GM21526 (cell line): ENCODE measurements around the gene TLL1.

Experiments used
- ATAC-seq: cut with Tn5 transposase; IDR thresholded peaks from one replicate; pipeline ENCODE4 v1.9.1; 2021; ENCODE audit warnings: moderate library complexity; ENCODE audit not compliant: unreplicated experiment, low FRiP score

Gene TLL1

DNA sequence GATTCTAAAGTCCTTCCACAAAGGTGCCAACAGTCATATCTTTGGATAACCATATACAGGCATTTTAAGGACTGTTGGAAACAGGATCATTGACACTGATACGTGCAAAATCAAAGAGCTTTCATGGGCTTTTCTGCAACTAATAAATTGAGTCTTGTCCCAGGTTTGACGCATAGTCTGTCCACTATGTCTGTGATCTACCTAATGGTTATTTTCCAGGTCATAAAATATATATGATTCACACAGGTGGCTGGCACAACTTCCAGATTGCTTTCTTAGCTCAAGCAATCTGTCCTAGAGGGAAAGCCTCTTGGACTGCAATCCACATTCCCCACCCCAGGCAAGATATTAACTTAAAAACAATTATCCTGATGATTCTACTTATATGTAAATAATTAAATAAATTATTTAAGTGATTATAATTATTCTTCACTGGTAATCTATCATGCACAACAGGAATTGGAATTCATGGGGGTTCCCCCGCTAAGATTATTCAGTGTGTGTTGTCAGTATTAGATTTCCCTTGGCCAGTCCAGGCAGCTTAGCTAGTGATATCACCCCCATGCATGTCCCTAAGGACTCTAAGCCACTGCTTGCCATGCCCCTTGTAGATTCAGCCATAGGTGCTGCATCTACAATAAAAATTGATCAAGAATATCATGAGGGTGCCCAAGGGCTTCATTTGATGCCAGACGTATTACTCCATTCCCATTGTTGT lies 97.8 kb downstream of the TLL1 start:
- no peak for ATAC-seq

DNA sequence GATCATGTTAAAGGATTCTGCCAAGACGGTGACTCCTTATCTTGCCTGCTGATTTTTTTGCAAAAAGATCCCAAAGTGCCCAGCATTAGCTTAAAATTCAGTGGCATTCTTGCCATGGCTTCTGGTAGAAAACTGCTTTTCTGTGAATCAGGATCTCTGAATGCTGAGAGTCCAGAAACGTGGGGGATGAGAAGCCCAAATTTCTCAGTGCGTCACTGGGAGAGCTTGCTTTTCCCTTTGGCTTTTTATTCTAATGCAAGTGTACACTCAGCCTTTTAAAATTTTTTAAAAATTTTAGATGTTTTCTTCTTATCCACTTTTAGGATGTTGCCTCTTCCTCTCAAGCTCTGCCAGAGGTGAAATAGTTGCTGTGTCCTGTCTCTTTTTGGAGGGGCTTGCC lies 98.4 kb downstream of the TLL1 start:
- ATAC-seq = no peak

DNA sequence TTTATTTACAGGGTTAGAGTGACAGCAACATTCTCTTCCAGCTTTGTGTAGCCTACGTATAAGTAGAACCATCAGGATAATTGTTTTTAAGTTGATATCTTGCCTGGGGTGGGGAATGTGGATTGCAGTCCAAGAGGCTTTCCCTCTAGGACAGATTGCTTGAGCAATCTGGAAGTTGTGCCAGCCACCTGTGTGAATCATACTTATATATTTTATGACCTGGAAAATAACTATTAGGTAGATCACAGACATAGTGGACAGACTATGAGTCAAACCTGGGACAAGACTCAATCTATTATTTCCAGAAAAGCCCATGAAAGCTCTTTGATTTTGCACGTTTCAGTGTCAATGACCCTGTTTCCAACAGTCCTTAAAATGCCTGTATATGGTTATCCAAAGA lies 98.9 kb downstream of the TLL1 start:
- no peak for ATAC-seq

DNA sequence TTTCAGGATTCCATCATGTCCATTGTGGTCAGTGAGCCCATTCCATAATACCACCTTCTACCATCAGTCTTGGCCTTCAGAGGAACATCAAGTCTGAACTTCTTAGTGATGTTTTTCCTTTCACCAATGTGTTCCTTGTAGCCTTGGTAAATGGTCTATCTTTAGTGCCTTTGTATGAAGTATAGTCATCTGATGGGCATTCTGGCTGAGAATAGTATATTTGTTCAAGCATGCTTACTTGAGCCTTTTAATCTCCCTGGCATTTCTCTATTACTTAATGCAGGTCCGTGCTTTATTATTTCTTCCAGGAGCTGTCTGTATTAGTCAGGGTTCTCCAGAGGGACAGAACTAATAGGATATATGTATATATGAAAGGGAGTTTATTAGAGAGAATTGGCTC lies 99.7 kb downstream of the TLL1 start:
- no peak for ATAC-seq

DNA sequence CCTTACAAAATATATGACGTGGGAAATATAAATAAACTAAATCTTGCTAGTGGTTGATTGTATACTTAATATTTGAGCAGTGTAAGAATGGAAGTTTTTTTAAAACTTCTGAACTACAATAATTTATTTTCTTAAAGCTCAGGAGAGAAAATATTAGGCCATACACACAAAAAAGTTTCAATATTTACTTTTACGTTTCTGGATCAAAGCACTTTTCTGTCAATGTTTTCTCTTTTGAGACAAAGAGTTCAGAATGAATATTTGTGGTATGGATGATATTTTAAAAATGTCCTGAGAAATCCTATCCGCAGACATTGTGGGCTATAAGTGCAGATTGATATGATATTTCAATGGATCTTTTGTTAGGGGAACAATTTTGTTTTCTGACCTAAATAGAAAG lies 109.9 kb downstream of the TLL1 start:
- no peak for ATAC-seq

DNA sequence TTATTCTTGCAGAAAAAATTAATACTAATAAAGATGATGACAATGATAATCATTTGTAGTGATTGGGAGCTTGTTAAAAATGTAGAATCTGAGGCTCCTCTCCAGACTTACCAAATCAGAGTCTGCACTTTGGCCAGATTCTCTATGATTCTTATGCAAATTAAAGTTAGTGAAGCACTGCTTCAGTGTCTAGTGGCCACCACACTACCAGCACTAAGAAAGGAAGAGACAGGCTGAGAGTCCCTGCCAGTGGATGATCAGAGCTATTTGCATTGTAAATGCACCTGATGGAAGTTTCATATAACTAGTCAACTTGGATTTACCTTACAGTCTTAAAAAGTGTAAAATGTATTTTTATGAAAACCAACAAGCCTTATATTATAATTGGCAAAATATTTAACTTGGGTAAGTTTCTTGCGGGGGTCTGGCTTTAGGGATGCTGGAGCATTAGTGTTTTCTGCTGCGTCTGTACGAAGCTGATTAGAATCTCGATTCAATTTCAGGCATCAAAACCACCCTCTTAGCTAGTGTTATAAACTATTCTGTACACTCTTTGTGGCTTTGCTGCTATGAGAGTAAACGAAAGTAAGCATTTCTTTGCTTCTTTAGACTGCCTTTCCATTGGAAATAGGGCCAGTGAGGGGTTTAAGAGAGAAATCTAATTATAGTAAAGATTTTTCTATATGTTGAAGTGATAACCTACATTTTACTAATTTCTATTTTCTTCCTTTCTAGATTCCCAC lies 114.1 kb downstream of the TLL1 start:
- ATAC-seq = no peak

DNA sequence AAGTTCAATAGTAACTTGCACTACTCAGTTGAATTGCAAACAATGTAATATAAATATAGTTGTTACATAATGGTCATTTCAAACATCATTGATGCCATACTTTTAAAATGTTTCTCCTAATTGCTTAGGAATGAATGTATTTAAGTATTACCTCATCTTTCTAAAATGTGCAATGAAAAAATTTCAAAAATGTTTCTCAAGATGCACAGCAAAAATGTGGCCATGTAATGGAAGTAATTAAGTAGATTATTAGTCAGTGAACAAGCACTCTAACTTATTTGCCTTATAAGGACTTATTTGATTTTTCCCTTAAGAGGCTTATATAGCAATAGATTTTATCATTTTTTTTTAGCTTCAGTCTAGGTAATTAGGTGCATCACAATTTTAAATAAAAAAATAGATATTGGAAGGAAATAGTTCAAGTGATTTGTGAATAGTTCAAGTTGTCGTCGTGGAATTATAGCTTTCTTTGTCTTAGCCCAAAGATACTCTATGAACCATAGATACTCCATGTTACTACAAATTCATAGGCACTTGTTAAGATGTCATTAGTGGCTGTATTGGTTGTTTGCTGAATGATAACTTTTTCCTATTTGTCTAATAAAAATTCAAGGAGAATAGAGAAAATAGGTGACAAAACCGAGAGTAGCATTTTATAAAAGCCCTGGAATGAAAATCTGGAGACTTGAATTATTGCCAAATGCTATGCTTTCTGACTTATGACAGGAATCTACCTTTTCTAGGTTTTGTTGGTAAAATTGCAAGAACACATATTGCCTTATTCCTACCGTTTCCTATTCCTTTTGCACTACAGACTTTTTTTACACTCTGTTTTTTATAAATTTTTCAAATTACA lies 118.5 kb downstream of the TLL1 start:
- ATAC-seq = no peak

DNA sequence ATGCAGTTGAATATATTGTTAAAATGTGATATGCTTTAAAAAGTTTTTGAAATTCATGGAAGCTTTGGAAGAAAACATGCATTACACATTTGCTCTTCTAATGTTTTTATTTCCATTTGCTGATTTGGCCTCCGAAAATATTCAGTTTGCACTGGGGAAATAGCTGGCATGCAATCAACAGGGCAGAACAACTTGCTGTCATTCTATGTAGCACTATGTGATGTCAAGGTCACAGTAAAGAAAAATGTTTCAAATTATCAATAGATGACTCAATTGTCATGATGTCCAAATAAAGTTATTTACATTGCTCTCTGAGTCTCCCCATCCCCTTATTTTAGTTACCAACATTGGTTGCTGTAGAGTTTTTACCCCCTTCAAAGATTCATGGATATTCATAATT lies 119.2 kb downstream of the TLL1 start:
- ATAC-seq = no peak

DNA sequence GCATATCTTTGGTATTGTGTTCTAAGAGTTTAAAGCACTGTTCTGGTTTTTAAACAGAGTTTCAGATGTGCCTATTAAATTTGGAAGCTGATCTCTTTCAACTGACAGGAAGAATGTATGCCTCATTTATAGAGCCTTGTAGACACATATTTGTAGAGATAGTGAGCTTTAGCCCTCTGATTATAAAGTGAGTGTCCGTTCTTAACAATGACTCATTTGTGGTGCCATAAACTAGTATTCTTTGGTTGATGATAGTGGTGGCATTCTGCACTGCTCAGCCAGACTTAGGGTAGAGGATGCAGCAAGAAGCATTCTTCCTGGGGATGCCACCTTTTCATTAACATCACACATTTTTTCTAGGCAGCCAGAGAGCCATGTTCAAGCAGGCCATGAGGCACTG lies 121.7 kb downstream of the TLL1 start:
- no peak for ATAC-seq

DNA sequence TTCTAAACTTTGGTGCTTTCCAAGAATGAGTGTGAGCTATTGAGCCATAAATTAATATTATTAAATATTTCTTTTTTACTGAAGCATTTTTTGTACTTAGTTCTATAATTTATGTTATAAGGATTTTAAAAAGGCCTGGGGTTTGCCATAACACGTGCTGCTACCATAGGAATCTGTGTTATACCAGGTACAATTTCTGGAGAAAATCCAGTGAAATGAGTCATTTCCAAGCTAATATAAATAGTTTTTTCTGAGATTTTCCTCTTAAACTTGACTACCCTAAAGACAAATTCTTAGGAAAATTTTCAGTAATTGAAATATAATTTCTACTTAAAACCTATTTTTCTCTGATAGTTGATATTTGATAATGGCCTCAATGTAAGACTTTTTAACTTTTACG lies 130.8 kb downstream of the TLL1 start:
- ATAC-seq = no peak

DNA sequence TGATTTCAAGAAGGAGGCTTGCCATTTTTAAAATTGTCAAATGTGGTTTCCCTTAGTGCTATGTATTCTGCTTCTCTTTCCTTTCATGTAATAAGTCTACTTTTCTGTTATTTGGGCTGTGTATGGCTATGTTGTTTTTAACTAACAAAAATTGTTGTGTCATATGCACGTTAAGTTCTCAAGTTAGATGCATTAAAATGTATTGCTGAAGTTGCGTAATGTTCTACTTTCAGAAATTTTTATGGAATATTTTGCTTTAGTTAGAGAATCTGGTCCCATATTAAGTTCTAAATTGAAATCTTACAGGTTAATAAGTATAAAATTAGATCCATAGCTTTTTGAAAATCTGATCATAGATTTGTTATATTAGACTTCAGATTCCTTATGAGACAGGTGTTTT lies 133.2 kb downstream of the TLL1 start:
- ATAC-seq = no peak

DNA sequence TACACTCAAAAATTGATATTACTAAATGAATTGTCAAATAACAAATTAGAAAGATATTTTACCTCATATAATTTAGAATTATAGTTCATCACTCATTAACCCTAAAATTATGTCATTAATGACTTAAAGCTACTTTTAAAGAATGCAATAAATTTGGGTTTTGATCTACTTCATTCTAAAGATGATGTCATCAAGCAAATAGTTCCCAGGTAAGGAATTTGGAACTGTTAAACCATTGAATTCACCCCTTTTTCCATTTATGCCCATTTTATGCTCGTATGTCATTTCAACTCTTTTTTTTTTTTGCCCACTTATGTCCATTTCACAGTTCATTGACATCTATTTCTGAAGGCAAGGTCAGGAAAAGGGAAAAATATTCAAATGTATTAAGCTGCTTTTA lies 135.5 kb downstream of the TLL1 start:
- ATAC-seq = no peak

DNA sequence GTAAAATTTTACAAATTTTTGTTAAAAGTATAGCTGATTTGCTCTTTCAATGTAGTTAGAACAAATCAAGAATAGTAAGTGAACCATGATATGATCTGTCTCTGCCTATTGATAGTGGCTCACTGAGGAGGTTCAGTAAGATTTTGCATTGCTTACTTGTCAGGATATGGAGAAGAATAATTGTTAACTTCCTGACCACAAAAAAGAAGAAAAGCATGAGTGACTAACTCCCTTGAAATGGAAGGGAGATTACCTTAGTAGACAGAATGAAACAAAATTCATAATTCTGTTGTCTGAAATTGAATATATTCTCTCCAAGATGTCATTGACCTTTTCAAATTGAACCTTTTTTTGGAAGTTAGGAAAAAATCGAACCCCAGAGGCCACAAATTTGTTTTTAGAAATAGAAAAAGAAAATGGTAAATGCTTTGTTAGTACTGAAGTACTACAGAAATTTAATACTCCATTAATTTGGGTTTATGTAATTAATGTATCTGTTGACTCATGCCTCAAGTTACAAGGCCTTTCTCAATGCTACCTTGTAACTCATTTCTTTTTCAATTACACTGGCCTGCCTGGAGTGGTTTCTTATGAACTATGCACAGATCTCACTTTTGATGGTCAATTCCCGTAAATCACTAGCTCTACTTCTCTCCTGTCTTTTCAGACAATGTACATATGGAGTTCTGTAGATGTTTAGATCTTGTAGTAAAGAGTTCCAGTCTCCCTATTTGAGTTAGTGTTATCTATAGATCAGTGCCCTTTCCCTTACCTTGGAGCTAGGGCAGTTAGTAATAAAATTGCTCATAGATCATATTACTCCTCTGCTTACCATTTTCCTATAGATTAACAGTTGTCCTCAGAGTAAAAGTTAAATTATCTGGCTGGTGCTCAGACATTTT lies 139.3 kb downstream of the TLL1 start:
- ATAC-seq = no peak

DNA sequence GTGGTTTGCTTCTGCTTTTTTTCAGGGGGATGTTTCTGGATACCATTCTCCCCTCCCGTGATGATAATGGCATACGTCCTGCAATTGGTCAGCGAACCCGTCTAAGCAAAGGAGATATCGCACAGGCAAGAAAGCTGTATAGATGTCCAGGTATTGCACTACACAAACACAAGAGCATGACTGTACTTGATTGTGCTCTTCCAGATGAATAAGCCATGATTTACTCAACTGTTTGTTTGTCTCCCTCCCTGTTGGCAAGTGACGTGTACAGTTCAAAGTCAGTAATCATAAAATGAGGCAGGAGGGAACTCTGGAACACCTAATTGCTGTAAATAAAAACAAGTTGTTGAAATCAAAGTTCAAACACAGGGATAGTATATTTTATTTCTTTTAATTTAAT lies 141.4 kb downstream of the TLL1 start:
- no peak for ATAC-seq

DNA sequence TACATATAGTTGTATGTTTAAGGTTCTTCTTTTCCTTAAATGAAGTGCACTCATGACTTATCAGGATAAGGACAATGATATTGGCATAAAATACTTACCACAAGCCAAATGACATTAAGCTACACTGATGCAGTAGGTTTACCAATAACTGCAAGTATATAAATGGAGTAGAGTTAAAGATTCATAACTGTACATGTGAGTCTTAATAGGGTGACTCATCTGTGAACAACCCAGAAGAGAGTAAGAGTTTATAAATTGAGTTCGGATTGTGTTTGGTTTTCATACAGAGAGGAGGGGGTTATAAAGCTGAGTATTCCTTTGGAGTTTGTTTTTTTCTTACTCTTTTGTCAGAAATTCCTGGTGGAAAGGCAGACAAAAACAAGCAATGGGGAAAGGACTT lies 144.8 kb downstream of the TLL1 start:
- no peak for ATAC-seq

DNA sequence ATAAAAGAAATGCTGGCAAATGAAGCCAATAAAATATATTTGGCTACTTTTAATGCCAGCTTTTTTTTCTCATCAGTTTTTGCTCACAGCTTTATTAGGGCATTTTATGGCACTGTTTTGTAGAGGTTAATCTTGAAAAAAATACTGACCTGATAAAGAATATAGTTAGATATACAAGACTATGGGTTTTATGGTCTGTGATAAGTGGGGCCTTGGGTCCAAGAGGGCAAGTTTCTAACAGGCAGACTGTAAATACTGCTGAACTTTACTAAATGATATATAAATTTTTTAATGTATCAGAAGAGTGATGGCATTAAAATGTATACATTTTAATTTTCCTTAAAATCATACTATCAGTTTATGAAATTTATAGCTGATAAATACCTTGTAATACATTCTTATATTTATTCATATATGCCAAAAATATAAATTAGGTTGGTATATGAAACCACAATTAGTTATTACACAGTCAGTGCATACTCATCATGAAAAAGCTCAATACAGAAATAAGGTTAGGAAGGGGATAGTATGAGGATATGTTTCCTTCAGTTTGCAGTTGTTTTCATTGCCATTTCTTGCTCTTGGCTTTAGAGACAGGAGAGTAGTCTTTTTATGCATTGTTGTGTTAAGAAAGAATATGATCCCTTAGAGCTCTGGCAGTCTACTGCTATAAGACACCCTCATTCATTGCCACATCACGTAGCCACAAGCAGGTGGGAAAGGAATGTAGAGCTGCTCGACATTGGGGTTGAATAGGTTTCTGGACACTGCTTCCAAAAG lies 146.6 kb downstream of the TLL1 start:
- no peak for ATAC-seq

DNA sequence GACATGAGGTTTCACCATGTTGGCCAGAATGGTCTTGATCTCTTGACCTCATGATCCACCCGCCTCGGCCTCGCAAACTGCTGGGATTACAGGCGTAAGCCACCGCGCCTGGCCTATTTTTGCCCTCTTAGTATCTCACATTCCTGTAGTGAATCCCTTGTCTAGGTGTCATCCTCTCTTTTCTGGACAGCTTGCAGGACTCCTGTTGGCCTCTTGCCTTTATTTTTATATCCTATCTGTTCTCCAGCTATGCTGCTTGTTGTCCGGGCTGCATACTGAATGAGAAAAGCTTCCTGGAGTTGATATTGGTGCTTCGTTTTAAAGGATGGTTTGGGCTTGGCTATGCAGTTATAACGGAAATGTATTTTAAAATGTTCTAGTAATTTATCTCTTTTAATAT lies 148.6 kb downstream of the TLL1 start:
- no peak for ATAC-seq

DNA sequence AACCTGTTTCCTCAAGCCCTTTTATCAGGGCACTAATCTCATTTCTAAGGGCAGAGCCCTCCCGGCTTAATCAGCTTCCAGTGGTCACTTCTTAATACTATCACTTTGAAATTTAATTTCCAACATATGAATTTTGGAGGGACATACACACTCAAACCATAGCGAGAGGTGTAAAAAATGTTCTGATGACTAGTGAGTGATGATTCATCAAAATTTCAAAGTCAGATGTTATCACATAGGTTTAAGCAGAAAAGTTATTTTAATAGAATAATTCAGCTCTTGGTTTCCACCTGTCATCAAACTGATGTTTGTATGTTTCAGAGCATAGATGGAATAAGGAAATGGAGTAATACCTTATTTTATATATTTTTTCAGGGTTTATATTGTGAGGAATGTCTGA lies 161.9 kb downstream of the TLL1 start:
- no peak for ATAC-seq

DNA sequence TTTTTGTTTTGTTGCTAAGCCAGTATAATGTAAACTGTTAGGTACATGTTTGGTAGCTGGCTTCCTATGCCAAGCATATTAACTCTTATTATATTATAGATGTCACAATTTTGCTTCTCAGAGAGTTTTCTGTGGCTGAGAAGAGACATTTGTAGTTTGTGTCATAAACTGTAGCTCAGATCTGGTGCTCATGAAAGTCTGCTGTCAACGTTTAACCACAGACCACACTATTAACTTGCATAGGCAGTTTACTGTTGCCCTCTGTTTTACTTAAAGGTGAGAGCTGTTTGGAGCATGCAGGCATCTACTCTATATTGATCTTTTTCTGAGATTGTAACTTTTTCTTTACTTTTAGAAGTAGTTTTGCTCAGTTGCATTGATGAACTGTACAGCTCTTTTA lies 166.8 kb downstream of the TLL1 start:
- no peak for ATAC-seq
